GM18507 (cell line): ENCODE results near the gene SMIM7.
"Not testable (repeated sequence)": the region's sequence is repeated elsewhere in the genome, so short reads cannot be mapped to it uniquely, and the experiment has no call there.

Experiments used
- DNase-seq: peaks from one replicate; pipeline ENCODE4 v3.0.0; 2011; ENCODE audit warnings: low read depth; ENCODE audit not compliant: insufficient read length; ENCODE audit errors: extremely low spot score
- FAIRE-seq: peaks from 2 replicates; lab custom pipeline; 2011; peaks lifted over from hg19 to GRCh38; lab: Jason Lieb, UNC

SMIM7 gene

DNA sequence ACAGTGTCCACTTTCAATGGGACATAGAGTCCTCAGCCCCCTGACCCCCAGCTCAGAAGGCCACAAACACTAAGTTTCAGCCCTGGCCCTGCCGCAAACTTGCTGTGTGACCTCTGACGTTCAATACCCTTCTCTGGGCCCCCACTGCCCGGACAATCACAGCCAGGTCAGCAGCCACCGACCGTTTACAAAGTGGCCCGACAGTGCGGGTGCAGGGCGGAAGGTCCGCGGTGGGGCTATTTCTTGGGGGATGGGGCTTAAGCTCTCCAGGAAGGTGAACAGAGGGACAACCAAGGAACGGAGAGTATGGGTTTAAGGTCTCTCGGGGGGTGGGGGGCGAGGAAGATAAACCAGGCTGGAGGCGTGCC, 496 bp downstream of the SMIM7 start:
- no peak for DNase-seq
- no peak for FAIRE-seq

DNA sequence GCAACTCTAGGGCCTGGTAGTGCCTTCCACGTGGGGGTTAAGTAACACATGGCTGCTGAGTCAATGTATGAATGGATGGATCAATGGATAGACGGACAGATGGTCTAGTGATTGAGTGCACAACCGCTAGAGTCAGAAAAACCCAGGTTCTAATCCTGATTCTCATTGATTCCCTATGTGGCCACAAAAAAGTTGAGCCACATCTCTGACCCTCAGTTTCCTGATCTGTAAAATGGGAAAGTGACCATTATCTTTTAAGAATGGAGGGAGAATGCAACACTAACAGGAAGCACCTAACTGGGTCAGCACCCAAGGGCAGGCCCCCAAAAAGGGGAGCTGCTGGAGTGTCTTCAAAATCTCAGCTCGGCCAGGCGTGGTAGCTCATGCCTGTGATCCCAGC, 2.6 kb downstream of the SMIM7 start:
- FAIRE-seq (no peak), DNase-seq (no peak)

DNA sequence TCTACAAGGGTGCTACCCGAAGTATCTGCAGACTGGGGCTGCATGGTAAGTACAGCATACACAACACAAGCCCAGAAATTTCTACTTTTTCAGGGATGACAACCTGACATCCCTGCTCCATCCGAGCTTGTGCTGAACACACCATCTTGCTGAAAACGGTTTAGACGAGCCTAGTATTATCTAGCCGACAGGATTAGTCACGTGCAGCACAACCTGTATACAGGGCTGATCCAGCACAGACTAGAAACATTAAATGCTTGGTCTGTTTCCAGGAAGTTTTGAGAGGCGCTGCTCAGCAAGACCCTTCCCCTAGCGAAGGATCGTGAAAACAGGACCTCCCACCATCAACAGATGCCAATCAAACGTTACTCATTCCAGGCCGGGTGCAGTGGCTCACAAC, 4.2 kb downstream of the SMIM7 start:
- FAIRE-seq: no peak

DNA sequence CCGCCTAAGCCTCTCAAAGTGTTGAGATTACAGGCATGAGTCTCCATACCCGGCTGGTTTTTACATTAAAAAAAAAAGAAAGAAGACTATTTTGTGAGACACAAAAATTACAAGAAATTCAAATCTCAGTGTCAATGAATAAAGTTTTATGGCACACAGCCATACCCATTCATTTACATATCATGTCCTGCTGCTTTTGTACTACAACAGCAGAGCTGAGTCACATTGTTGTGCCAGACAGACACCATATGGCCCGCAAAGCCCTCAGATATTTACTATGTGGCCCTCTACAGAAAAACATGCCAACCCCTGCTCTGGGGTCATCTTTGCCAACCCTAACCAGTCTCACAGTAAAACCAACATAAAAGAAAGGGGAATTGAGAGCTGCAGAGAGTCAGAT, 5.3 kb downstream of the SMIM7 start:
- DNase-seq (no peak), FAIRE-seq (no peak)

More for the DNA sequence above, 4.2 kb downstream of the SMIM7 start:
- no peak for DNase-seq

DNA sequence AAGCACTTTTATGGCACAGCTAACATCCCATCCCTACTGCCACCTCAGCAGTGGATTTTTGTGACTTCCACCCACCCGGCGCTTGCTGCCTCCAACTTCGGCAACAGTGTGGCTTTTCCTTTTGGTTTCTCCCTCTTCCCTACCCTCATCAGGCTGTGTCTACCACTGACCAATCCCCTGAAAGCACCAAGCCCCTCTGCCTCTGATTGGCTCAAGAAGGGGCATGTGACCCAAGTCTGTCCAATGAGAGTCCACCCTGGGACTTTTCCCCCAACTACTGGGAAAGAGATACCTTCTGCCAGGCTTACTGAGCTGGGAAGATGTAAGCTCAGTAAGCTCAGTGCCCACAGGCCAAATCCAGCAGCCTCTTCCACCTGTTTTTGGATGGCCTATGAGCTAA, 5.8 kb downstream of the SMIM7 start:
- no peak for DNase-seq
- no peak for FAIRE-seq

DNA sequence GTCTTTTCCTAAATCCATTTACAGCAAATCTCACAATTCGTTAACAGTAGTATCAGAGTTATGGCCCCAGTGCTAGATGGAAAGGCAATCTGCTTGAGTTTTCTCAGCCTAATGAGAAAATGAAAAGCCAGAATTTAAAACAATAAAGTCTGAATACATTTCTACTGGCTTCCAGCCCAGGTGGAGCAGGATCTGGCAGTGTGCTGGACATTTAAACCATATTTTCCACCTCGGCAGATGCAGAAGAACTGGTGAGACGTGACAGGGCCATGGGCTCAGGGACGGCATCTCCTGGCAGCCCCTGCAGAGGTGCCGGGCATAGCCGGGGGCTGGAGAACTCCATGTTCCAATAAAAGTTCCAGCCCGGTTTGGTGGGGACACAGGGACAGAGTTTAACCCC, 7.1 kb downstream of the SMIM7 start:
- DNase-seq: no peak
- no peak for FAIRE-seq

DNA sequence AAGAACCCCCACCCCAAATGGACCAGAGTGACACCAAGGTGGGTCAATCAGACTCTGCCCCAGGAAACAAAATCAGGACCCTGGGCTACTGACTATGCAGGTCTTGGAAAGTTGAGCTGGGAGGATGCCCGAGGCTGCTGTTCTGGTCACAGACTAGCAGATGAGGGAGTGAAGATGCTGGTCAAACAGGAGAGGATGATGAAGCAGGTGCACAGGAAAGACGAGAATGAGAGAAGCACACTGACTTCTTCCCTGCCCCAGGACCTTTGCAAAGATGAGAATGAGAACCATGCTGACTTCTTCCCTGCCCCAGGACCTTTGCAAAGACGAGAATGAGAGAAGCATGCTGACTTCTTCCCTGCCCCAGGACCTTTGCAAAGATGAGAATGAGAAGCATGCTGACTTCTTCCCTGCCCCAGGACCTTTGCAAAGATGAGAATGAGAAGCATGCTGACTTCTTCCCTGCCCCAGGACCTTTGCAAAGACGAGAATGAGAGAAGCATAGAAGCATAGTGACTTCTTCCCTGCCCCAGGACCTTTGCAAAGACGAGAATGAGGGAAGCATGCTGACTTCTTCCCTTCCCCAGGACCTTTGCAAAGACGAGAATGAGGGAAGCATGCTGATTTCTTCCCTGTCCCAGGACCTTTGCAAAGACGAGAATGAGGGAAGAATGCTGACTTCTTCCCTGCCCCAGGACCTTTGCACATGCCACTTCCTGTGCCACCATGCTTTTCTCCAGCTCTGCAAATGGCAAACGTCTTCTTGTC, 8.3 kb downstream of the SMIM7 start:
- not testable (repeated sequence) for FAIRE-seq, DNase-seq

DNA sequence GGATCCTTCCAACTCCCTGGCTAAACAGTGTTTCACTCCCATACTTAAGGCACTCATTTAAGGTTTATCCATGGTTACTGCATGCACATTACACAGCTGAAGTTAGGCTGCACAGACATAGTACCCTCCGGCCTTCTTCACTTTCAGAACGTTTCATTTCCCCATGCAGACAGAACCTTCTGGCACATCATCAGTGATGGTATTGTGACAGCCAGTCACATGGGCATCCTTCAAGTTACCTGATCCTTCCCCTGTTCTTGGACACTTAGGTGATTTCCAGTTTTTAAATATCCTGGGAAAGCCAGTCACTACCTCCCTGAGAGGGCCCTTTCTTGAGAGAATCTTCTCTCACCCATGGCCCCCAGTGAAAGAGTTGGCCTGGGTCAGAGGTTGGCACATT, 9.1 kb downstream of the SMIM7 start:
- DNase-seq: no peak
- FAIRE-seq: no peak

DNA sequence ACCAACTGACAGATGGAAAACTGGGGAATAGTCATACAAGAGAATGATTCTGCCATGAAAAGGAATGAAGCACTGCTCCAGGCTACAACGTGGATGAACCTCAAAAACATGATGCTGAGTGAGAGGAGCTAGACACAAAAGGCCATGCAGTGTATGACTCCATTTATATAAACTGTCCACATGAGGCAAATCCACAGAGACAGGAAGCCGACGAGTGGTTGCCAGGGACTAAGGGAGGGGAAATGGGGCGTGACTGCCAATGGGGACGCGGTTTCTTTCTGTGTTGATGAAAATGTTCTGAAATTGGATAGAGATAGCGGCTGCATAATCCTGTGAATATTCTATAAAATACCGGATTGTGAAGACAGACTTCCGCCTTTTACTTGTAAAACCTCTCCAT, 10.2 kb downstream of the SMIM7 start:
- DNase-seq: no peak
- no peak for FAIRE-seq

DNA sequence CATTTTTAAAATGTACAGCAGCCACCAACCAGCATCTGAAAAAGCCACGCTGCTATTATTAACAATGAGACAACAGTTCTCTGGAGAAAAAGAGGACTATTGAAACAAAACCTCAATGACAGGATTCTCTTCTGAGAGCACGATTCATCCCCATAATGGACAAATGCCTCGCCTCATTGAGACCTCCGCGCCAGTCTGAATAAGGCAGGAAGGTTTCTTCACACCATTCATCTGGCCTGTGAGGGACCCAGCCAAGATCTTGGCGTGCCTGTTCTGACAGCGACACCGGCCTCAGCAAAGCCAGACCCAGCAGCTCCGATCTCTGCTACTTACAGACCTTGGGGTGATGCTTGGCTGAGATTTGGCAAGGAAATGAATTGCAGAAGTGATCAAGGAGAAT, 14.8 kb downstream of the SMIM7 start:
- no peak for FAIRE-seq
- DNase-seq: no peak

DNA sequence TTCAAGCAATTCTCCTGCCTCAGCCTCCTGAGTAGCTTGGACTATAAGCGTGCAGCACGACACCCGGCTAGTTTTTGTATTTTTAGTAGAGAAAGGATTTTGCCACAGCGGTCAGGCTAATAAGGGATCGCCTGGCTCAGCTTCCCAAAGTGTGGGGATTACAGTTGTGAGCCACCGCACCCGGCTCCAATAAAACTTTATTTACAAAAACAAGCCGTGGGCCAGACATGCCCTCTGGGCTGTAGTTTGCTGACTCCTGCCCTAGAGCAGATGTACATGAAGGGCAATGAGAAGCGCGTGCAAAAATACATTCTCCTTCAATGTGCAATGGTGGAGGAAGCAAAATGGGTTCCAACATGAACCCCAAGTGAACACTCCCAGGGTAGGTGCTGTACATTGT, 18.2 kb downstream of the SMIM7 start:
- FAIRE-seq (no peak), DNase-seq (no peak)

DNA sequence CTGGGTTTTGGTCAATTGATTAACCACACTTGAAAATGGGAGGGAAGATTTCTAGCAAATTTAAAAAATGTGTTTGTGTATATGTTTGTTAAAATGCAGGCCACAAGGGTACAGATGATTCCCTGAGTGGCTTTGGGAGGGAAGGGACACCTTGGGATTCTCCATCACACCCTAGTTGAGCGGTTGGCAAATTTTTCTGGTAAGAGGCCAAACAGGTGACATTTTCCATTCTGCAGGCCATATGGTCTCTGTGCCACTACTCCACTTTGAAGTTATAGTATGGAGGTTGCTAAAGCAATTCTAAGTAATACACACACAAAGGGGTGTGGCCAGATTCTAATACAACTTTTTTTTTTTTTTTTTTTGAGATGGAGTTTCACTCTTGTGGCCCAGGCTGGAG, 19.0 kb downstream of the SMIM7 start:
- DNase-seq (no peak), FAIRE-seq (no peak)

DNA sequence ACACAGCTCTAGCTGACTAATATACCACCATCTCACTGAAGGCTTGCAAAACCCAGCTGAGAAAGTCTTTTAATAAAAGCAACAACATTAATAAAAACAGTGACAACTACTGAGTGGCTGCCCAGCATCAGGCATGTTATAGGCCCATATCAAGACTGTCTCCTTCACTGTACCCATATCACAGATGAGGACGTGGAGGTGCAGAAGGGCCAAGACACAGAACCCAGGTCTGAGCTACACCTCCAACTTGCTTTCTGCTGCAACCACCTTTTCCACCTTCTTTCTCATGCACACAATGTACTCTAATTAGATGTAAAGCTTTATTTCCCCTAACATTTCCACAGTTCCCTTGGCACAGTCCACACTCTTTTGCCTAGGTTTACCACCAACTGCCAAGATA, 21.3 kb downstream of the SMIM7 start:
- FAIRE-seq: no peak
- DNase-seq: no peak

DNA sequence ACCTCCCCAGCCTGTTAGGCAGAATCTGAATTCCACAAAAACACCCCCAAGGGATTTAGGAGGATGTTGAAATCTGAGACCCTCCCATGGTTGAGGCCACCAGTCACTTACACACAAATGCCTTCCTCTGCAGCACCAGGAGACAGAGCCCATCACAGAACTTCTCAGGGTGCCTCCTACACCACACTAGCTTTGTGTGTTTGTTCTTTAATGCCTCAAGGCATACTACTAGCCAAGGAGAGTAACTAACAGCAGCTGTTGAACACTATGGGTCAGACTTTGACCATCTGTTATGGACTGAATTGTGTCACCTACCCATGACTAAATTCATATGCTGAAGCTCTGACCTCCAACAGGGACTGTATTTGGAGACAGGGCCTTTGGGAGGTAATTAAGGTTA, 22.4 kb downstream of the SMIM7 start:
- FAIRE-seq: no peak
- DNase-seq: no peak

DNA sequence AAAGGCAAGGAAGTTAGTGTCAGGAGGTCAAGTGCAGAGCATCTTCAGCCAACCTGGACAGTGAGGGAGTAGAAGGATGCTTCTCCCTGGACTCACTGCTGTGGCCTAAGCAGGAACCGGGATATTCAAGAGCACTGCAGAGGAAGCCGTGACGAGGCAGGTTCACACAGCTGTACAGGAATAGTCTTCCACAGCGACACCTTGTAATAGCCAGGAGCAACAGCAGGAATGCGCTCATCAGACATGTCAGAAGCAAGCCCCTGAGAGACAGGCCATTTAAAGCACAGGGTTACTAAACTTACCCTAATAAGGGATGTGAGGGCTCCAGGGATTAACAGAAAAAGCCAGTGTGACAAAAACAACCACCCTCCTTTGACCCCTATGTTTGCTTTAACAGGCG, 28.5 kb downstream of the SMIM7 start:
- DNase-seq: no peak
- FAIRE-seq: no peak

DNA sequence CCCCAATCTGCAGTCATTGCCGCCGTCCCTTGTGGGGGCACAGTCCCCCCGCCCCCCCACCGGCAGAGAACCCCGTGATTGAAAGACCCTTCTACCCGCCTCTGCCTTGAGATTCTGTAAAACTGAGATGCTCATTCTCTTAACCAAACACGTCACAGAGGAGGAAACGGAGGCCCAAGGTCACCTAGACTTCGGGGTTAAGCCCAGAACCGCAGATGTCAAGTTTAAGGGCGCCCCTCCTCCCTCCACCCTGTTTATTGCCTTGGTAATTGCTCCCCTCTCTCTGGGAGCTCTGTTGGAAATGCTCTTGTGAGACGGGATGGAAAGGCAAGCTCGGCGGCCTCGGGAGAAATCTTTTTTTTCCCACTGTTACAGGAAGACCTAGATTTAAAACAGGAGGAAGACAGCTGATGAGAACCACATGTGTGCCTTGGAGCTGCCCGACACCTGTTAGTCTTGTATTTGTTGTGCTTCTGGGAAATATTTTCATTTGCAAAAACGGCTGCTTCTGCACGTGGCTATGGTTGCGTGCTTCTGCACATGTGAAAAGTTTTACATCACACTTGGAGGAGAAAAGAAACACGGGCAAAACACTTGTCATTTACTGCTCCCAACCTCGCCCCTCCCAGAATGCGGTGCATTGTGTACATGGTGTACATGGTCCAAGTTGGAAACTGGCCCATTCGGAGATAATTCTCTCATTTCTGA, 30.8 kb downstream of the SMIM7 start:
- no peak for DNase-seq
- peak; percentile 79 for FAIRE-seq

DNA sequence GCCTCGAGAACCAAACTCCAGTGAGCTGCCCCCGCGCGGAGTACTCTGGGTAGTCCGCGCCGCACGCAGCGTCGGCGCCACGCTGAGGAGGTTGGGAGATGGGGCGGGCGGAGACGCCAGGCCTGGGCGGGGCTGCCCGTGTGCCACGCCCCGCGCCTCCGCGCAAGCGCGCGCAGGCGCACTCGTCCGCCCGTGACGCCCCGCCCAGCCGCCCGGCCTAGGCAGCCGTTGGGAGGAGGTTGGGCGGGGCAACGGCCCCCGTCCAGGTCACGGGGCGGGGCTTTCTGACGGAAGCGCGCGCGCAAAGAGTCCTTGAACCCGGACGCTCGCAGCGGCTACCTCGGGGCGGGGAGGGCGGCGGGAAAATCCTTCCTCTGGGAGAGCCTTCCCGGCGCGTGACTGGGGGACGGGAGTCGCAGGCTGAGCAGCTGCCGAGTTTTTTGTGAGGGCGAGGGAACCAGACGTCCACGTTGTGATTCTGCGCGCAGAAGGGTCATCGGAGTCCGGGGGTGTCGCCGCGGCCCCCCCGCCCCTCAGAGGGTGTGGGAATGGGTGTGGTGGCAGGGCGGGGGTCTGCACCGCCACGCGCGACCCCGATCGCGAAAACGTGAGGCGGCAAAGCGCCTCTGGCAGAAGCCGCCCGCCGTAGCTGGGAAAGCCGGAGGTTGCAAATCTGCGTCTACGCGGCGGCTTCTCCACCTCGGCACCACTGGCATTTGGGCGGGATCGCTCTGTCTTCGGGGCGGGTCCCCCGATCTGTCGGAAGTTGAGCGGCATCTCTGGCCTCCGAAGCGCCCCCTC, 31.6 kb downstream of the SMIM7 start, which contains the start of gene MED26:
MED26 (minus strand) TSS at position 22 of the 801 bp plus-strand sequence. CDS start 261 bp downstream, outside the sequence.
- peak; percentile 86 for DNase-seq
- FAIRE-seq: peak; percentile 92

DNA sequence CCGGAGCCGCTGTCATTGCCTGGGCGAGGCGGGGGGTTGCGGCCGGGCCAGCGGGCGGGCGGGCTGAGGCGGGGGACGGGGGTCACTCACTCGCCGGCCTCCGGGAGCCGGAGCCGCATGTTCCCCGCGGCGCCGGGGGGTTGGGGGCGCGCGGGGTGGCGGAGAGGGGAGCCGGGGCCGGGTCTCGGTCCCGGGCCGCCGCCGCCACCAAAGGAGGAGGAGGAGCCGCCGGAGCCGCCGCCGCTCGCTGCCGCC, 32.1 kb downstream of the SMIM7 start:
- DNase-seq (no peak), FAIRE-seq (no peak)

DNA sequence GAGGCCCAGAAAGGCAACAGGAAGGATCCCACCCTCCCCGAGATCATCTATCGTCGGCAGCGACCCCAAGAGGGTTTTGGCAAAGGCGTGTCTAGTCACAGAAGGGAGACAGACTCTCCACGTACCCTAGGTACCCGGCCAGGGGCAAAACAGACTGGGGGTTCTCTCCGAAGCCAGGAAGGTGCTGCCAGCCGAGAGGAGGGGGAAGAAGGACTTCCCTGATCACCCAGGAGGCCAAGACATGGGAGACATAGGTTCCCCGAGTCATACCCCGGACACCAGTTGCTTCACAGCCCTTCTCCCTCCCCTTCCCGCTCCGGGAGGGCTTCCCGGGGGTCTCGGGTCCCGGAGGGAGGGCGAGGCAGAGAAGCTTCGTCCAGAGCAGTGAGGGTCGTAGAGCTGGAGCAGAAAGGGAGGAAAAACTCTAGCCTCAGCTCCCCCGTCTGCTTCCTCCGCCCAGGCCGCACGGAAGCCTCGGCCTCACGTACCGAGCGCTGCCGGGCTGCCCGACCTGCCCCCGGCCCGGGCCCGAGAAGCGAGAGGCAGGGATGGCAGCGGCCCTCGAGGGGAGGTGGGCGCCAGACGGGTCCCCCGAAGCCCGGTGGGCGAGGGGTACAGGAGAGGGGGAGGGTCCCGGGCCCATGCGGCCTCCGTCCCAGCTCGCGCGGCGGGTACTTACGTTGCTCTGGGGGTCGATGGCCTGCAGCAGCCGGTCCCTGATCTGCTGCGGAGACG, 32.6 kb downstream of the SMIM7 start:
- no peak for FAIRE-seq
- no peak for DNase-seq

DNA sequence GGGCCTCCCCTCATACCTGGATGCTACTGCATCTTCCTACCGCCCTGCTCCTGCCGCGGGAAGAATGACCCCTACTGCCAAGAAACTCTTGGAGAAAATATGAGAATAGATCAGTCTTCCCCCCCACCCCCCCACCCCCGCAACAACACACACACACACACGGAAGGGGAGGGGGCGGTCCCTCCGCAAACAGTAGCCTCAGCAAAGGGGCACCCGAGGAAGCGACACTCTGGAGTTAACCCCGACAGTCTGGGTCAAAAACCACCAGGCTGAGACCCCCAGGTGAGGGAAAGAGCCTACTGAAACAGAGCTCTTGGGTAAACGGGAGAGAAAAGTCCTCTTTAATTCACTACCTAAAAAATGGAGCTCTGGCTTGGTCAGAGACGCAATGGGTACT, 33.1 kb downstream of the SMIM7 start:
- DNase-seq: no peak
- FAIRE-seq: no peak
